ENCODE measurements around the gene SNRPN. TPM values are rescaled to one million over a fixed set of nuclear protein-coding genes. Genes with fewer than 3 reads are reported as not detected.

SNRPN gene
- total RNA-seq (100 to 1,000 TPM; 228 to 550 (median 422) TPM), polyA plus RNA-seq (100 to 1,000 TPM; 253 to 345 TPM)
- long read RNA-seq, donor 1, transcript SNRPN-202 (10 exons, 1,528 nt) = major isoform, 438 of 581 reads
- long read RNA-seq, donor 1, transcript SNRPN-203 (12 exons, 1,605 nt) = minor isoform, 35 of 581 reads
- long read RNA-seq, donor 1, partial matches to known transcripts = 38 of 581 reads
- long read RNA-seq, donor 1, other reads (novel, unspliced or antisense) = 64 of 581 reads
- long read RNA-seq, donor 2, transcript SNRPN-201 (10 exons, 1,304 nt) = minor isoform, 8 of 1,525 reads
- long read RNA-seq, donor 2, transcript SNRPN-208 (10 exons, 1,298 nt) = minor isoform, 8 of 1,525 reads
- long read RNA-seq, donor 2, transcript SNRPN-203 (12 exons, 1,605 nt) = minor isoform, 81 of 1,525 reads
- long read RNA-seq, donor 2, transcript SNRPN-202 (10 exons, 1,528 nt) = major isoform, 1,176 of 1,525 reads
- long read RNA-seq, donor 2, partial matches to known transcripts = 44 of 1,525 reads
- long read RNA-seq, donor 2, other reads (novel, unspliced or antisense) = 208 of 1,525 reads
- long read RNA-seq, donor 3, transcript SNRPN-202 (10 exons, 1,528 nt) = major isoform, 240 of 356 reads
- long read RNA-seq, donor 3, transcript SNRPN-203 (12 exons, 1,605 nt) = minor isoform, 22 of 356 reads
- long read RNA-seq, donor 3, partial matches to known transcripts = 30 of 356 reads
- long read RNA-seq, donor 3, other reads (novel, unspliced or antisense) = 58 of 356 reads

- TF ChIP-seq CTCF (IDR thresholded peaks at IDR 0.05) = no peak
- peak; percentile 12 to 74 for TF ChIP-seq POLR2A (IDR thresholded peaks at IDR 0.05)
- H3K9me3 ChIP-seq = peaks cover 0 to 9% (median 0%) of the 10 kb centered on the region in 12 donors
- no peaks in the 10 kb centered on the region for H3K27me3 ChIP-seq
- ATAC-seq (peak; percentile 60 to 79 (median 78)), DNase-seq (peak; percentile 74 to 90 (median 87))
- H3K4me3 ChIP-seq = peak within 1 kb of the TSS; percentile 34 to 97 (median 74)
- H3K27ac ChIP-seq = peak within 1 kb of the TSS; percentile 78 to 96 (median 89)
- intact Hi-C loops (cut with DNase I) = no loop called here
- no peaks in the 10 kb centered on the region for H3K36me3 ChIP-seq
- 46 to 55% (median 48%) methylated on average over 34 to 47 of the region's 47 CpGs for WGBS, 4 donors
- H3K4me1 ChIP-seq = peaks cover 0 to 5% (median 0%) of the 10 kb centered on the region in 12 donors
Measured at GRCh38 chr15:24954783-24955530, at the start of gene SNRPN, which contains the start of gene SNURF. Gene SNRPN (plus strand): TSS chr15:24954987. CDS start chr15:24974454, 19,467 bp downstream. Gene SNURF (plus strand): TSS chr15:24954987. CDS start chr15:24955049, 62 bp downstream.

GRCh38 chr15:24916305-24917009 lies 38.3 kb upstream of the SNRPN start:
- ATAC-seq (no peak), DNase-seq (no peak)
- no peak overlapping the region for H3K4me3 ChIP-seq
- H3K27me3 ChIP-seq = no peaks in the 10 kb centered on the region
- no peaks in the 10 kb centered on the region for H3K4me1 ChIP-seq
- peaks cover 0 to 3% (median 0%) of the 10 kb centered on the region in 9 donors for H3K36me3 ChIP-seq
- H3K27ac ChIP-seq = no peak overlapping the region
- TF ChIP-seq POLR2A (IDR thresholded peaks at IDR 0.05) (no peak), CTCF (IDR thresholded peaks at IDR 0.05) (no peak)
- intact Hi-C loops (cut with DNase I) = no loop called here
- H3K9me3 ChIP-seq = peaks cover 0 to 9% (median 0%) of the 10 kb centered on the region in 12 donors
- 75 to 83% (median 80%) methylated on average over 8 of the region's 8 CpGs for WGBS, 4 donors

- DNase-seq (no peak), ATAC-seq (no peak)
- WGBS, 4 donors = 89 to 93% (median 90%) methylated on average over 14 of the region's 14 CpGs
- Histone ChIP-seq H3K27me3 (no peaks in the 10 kb centered on the region), H3K4me1 (no peaks in the 10 kb centered on the region), H3K36me3 (peaks cover 0 to 4% (median 0%) of the 10 kb centered on the region in 9 donors), H3K27ac (no peak overlapping the region), H3K9me3 (peaks cover 0 to 9% (median 0%) of the 10 kb centered on the region in 12 donors), H3K4me3 (no peak overlapping the region)
- intact Hi-C loops (cut with DNase I) = no loop called here
- TF ChIP-seq CTCF (IDR thresholded peaks at IDR 0.05) = no peak
- no peak for TF ChIP-seq POLR2A (IDR thresholded peaks at IDR 0.05)
Measured at GRCh38 chr15:24917431-24917830, 37.4 kb upstream of the SNRPN start.
